GM20431 (cell line): ENCODE results near the gene PICALM.
"Not testable (repeated sequence)": the region's sequence is repeated elsewhere in the genome, so short reads cannot be mapped to it uniquely, and the experiment has no call there.

Experiments
- in situ Hi-C: fragments of 300-500 bp; cut with MseI, MboI; formaldehyde crosslinking; loops from one replicate; pipeline ENCODE4 v1.15.0; 2020; ENCODE audit warnings: low sequenced_read_pairs; ENCODE audit not compliant: unreplicated experiment

PICALM gene

DNA sequence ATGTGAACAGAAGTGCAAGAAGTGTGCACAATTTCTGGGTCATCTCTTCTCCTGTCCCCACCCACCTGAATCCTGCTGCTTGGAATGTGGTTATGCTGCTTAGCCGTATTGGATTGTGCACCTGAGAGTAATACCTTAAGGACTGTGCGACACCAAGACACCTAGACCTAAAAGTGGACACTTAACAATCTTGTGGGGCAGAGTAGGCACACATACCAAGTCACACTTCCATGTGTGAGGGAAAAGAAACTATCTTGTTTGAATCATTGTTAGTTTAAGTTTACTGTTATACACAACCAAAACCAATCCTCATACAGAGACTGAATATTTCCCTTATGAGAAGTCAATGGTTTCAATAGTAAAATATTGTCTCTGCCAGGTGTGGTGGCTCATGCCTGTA is 120.0 kb downstream of the PICALM start:
- in situ Hi-C loops: no loop called here

DNA sequence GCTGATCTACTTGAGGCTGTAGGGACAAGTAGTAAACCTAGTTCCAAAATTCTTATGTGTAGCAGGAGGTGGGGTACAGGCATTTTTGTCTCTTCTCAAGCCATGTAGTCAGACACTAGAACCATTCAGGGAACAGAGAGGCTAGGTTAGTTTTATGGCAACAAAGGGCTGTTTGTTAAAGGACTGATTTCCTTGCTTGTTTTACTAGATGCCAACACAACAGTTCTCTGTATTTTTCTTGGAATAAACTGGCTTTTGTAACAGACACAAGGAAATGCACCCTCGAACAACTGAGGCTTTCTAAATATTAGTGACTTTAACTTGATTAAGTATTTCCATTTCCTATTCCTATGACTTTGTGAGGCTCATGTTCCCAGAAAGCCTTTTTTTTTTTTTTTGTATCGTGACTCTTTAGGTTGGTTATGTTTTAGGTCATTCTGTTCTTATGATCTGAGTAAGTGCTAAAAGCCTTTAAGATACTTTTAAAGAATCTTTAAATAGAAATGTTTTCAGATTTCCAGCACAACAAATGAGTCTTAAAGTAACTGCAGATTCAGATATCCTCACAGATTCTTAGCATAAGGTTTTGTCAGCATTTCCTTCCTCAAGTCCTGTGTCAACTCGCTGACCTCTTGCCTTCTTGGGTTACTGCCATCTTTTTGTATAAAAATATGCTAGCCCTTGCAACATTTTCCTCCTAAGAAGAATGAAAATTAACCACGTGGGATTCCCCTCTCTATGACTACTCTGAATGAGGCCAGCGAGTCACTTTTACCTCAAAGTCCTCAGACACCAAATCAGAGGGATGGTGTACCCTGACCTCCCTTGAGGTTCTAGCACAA is 121.2 kb downstream of the PICALM start:
- in situ Hi-C loops: no loop called here

DNA sequence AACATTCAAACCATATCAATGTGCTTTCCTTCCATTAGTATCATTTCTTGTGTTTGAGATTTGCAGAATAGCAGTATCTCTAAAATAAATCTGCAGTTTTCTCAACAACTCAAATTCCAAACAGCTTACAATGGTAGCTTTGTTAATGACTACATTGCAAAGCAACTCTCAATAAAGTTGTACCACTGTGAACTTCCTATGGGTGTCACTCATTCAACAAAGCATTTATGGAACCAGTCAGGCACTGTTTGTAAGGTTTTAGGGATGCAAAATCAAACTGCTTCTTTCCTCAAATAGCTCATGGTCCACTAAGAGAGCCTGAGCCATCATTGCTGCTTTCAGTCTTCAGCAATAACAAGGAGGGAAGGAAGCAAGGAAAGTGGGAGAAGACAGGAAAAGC is 122.7 kb downstream of the PICALM start:
- in situ Hi-C loops: no loop called here

DNA sequence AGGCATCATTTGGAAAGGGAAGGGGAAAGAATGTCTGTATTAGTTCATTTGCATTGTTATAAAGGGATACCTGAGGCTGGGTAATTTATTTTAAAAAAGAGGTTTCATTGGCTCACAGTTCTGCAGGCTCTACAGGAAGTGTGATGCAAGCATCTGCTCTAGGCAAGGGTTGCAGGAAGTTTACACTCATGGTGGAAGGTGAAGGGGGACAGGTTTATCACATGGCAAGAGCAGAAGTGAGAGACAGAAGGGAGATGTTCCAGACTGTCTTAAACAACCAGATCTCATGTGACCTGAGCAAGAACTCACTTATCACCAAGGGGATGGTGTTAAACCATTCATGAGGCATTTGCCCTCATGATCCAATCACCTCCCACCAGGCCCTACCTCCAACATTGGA is 123.1 kb downstream of the PICALM start:
- in situ Hi-C loops: no loop called here

DNA sequence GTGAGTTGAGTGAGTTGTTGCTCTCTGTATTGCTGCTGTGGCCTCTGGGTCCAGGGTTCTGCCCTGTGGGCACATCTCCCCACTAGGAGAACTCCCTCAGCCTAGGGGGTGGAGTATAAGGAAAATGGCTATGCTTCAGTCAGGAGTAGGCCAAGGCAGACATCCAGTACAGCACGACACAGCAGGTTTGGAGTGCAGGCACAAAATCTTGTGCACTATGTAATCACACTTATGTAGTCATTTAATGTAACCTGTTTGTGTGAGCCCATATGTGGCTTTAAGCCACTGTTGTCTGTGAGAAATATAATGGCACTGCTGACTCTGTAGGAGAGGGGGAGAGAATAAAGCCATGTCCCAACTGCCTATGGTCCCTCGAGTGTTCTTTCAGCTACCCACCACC is 123.6 kb downstream of the PICALM start:
- in situ Hi-C loops: no loop called here

DNA sequence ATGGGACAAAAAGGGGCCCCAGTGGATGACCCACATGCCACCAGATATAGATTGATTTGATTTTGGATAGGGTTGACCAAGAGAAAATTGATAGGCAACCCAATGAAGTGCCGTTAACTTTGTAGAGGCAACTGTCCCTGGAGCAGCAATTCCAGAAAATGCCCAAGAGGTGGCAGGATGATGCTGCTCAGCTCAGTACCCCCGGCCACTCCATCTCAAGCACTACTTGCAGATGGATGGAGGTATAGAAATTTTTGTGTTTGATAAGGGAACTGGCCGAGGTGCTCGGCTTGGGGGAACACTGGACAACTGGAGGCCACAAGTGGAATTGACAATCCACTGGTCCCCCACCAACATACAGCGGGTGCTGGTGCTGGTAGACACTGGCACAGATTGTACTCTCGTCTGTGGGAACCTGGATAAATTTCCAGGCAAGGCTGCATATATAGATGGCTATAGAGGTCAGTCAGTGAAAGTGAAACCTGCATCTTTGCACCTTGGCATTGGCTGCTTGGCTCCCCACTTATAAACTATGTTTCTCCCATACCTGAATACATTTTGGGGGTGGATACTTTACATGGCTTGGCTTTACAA is 127.4 kb downstream of the PICALM start:
- in situ Hi-C loops: no loop called here

DNA sequence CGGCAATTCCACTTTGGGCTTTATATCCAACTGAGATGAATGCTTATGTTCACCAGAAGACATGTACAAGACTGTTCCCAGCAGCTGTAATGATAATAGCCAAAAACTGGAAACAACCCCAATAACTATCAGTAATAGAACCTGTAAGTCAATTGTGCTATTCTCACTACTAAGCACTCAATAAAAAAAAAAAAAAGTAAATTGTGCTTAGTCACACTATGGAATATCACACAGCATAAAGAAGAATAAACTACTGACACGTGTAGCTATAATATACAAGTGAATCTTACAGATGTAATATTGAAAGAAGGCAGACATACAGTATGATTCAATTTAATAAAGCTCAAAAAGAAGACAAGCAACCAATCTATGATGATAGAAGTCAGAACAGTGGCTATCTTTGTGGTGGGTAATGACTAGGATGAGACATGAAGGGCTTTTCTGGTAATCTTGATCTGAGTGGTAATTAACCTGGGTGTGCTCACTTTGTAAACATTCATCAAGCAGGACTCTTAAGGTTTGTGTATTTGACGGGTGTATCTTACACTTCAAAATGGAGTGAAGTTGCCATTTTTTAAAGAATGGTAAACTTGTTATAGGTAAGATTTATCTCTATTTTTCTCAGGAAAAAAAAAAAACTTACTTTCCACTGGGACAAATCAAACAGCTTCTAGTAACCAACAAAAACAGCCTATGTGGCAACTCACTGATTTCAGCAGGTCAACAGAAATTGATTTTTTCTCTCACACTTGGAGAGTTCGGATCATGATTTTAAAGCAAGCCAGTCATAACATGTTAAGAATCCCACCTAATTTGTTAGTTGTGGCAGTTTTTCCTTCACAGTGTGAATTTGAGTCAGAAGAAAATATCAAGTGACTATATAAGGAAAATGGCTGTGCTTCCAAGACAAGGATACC is 129.5 kb downstream of the PICALM start:
- in situ Hi-C loops: no loop called here

DNA sequence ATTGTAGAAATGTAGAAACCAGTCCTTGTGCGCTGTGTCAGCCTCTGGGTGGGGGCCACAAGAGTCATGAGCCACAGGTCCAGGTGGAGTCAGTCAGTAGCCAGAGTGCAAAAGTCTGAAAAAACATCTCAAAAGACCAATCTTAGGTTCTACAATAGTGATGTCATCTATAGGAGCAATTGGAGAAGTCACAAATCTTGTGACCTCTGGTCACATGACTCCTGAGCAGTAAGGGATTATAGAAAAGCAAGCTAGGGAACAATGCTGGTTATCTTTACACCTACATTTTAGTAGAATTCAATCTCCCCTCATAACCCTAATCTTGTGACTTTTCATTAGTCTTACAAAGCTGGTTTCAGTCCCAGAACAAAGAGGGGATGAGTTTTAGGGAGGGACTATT is 131.0 kb downstream of the PICALM start:
- in situ Hi-C loops: no loop called here

DNA sequence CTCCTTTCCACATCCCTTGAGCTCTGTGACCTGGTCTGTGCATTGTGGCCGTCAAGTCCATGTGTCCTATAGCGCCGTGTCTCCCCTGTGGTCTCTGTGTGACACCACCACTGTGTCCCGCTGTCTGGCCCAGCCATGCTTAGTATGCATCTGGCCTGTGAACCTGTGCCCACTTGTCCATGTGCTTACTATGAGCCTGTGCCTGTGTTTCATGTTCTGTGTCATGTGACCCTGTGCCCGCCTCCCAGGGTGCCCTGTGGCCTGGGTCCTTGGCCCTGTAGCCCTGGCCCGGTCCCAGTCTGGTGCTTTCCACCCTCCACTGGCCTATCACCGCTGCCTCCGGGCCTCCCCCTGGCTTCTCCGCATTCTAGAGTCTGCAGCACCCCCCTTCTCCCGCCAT is 133.1 kb downstream of the PICALM start:
- in situ Hi-C loops: no loop called here

DNA sequence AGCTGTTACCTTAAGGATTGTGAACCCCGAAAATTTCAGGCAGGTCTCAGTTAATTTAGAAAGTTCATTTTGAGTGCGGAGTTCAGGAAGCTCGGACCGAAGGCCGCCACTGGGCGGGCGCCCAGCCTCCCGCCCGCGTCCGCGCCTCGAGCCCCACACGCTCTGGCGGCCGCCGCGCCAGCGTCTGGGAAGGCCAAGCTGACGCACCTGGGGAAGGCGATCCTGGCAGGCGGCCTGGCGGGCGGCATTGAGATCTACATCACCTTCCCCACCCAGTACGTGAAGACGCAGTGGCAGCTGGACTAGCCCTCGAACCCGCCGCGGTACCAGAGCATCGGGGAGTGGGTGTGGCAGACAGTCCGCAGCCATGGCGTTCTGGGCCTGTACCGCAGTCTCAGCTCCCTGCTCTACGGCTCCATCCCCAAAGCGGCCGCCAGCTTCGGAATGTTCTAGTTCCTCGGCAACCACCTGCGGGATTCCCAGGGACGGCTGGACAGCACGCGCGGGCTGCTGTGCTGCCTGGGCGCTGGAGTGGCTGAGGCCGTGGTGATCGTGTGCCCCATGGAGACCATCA is 134.2 kb downstream of the PICALM start:
- in situ Hi-C loops: no loop called here

DNA sequence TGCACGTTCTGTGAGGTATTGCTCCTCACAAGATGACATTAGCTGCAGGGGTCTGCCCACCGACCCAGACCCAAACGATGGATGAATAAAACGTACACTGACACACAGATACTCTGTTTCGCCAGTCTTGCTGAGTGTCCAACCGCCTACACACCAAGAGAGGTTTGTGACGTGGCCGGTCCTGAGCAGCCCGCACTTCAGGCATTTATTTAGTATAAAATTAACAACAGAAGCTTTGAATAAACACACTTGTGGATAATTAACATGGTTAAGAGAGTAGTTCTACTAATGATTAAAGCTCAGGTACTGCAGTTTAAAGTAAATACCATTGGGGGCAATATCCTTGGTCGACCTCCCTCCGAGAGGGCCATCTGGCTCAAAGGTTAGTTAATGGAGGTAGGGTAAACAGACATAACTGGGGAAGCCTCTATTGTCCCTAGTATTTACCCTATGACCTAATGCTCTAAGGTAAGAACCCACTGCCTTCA is 138.0 kb downstream of the PICALM start:
- in situ Hi-C loops: no loop called here

DNA sequence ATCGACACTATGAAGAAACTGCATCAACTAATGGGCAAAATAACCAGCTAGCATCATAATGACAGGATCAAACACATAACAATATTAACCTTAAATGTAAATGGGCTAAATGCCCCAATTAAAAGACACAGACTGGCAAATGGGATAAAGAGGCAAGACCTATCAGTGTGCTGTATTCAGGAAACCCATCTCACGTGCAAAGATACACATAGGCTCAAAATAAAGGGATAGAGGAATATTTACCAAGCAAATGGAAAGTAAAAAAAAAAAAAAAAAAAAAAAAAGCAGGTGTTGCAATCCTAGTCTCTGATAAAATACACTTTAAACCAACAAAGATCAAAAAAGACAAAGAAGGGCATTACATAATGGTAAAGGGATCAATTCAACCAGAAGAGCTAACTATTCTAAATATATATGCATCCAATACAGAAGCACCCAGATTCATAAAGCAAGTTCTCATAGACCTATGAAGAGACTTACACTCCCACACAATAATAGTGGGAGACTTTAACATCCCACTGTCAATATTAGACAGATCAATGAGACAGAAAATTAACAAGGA is 142.2 kb downstream of the PICALM start:
- in situ Hi-C loops: not testable (repeated sequence)

DNA sequence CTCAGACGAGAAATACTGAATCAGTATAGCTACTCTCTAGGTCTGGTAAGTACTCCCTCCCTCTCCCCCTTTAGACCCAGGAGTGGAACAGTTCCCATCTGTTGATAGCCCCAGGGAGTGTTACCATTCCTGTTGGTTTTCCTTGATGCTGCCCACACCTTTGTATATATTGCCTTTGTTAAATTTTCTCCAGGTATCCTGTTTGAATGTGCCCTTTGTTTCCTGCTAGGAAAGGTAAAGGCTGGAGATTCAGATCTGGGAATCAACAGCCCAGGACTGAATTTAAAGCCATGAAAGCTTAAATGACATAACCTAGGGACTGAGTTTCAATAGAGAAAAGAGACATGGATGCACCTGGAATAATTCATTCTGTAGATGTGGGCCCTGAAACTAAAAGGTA is 145.4 kb downstream of the PICALM start:
- in situ Hi-C loops: no loop called here

DNA sequence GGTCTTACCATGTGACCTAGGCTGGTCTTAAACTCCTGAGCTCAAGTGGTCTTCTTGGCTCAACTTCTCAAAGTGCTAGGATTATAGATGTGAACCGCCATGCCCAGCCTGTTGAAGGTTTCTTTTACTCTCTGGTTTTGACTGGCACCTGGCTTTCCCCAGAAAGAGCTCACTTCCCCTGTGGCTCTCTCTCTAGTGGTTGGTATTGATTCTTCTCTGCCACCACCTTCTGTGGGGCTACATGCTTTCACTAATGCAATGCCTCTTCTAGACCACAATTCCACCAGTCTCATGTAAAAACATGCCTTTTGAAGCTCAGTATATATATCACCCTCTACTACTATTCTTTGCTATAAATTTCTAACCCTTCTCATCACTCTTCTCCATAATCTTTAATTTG is 146.5 kb downstream of the PICALM start:
- in situ Hi-C loops: no loop called here

DNA sequence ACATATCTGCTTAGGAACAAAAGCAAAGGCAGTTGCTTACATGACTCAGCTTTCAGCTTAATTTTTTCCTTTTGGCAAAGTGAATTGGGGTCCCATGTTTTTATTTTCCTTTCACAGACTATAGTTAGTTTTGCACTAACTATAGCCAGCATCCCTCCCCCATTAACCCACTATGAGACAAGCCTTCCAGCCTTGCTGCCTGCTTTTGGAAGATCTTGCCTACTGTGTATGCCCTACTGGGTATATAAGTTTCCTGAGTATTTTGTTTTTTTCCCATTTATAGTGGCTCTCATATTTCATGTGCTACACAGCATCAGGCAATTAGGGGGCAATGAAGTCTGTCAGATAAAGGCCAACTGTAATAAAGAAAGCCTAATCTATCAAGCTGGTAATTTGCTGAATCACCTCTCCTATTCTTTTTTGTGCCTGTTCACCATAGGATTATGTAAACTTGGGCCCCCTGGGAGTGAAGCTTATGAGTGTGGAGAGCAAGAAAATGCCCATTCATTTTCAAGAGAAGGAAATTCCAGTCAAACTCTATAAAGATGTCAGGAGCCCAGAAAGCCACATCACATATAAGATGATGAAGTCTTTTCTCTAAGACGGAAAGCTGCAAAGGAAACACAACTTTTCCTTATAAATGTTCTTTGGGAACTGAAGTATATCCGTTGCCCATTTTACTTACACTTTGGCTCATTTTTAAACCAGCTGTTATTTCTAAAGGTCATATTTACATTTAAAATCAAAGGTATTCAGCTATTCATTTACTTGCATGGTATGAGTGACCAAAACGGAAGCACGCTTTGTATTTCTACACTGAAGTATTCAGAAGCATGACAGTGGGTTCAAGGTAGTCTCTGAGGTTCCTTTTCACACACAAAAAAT is 149.7 kb downstream of the PICALM start:
- in situ Hi-C loops: no loop called here

DNA sequence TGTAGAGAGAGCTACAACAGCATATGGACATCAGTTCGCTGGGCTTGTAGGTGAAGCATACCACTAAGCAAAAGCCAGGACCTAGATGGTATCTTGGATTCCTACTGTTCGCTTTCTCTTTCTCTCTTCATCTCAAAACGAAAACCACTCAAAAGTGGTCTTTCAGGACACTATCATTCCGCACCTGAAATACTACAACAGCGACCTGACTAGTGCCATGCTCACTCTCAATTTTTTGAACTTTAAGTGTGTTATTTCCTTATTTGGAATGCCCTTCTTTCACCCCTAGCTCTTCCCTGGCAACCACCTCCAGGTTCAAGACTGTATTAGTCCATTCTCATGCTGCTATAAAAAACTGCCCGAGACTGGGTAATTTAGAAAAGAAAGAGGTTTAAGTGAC is 154.5 kb downstream of the PICALM start:
- in situ Hi-C loops: no loop called here

DNA sequence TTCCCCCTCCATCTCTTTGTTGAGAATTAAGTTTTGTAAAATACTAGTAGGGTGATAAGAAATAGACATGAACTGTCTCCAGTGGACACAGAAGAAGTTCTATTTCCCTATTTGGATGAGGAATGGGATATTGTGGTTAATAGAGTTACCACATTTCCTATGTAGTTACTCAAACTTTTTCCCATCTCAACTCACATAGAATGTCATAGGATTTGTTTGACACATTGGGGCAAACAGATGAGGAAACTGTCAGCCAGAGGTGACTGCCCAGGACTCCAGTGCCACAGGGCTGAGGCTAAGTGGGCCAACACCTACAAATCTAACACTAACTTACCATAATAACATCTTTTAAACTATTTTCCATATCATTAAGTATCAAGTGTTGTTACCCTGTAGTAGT is 155.4 kb downstream of the PICALM start:
- in situ Hi-C loops: no loop called here

DNA sequence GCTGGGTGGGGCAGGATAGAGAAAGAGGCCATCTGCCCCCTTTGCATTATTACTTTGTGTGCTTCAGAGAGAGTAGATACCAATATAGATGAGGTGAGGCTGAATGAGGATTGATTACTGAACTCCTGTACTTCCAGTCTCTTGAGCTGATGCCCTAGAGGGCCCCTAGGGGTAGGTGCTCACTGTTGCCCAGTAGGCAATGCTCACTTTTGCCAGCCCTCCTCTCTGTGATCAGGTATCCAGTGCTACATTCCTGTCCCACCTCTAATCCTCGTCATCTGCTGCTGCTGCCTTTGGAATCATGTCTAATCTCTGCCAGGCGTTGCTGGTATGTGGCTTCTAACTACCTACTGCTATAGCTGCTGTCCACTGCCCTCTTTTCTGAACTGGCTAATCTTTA is 156.5 kb downstream of the PICALM start:
- in situ Hi-C loops: no loop called here
